H1 (cell line): ENCODE measurements around the gene ALG9. TPM values are rescaled to one million over a fixed set of nuclear protein-coding genes. Genes with fewer than 3 reads are reported as not detected.
A peak's percentile ranks its signal among the peaks of the same experiment; 100 is the strongest.

Experiments used
- CTCF ChIA-PET: fragments of 300-600 bp; sonication (Branson Sonifier 250); formaldehyde crosslinking; loops from one replicate; lab custom pipeline; 2021; ENCODE audit not compliant: partially characterized antibody; lab: Charles Lee
- POLR2A ChIA-PET: fragments of 300-600 bp; sonication (Branson Sonifier 250); formaldehyde crosslinking; loops from one replicate; lab custom pipeline; 2021; ENCODE audit warnings: inconsistent platforms; ENCODE audit not compliant: partially characterized antibody; lab: Charles Lee
- DNase-seq, 2 experiments: peaks; one replicate each; pipeline versions ENCODE4 v3.0.0 to v3.0.0-alpha.2; 2010 to 2022; ENCODE audit warnings: low spot score in 2 of 2, low read depth in 1 of 2, mixed read lengths in 1 of 2
- FAIRE-seq: peaks from 2 replicates; lab custom pipeline; 2011; peaks lifted over from hg19 to GRCh38; lab: Jason Lieb, UNC
- H2AFZ ChIP-seq: 2 replicates; pipeline ENCODE4 v1.8.1; 2012; ENCODE audit warnings: low read length, inconsistent platforms
- H2AK5ac ChIP-seq: 2 replicates; pipeline ENCODE4 v1.6.1; 2013; ENCODE audit warnings: low read depth, low read length
- H2BK120ac ChIP-seq: replicated peaks from 2 replicates; pipeline ENCODE3; 2013; ENCODE audit warnings: low read depth, low read length, inconsistent platforms
- H2BK12ac ChIP-seq: 2 replicates; pipeline ENCODE4 v1.6.1; 2013; ENCODE audit warnings: low read depth, low read length
- H2BK15ac ChIP-seq: 2 replicates; pipeline ENCODE4 v1.6.1; 2013; ENCODE audit warnings: low read length
- H2BK20ac ChIP-seq: 2 replicates; pipeline ENCODE4 v1.6.1; 2013; ENCODE audit warnings: low read length
- H2BK5ac ChIP-seq: 2 replicates; pipeline ENCODE4 v1.6.1; 2013; ENCODE audit warnings: low read depth, low read length
- H3K14ac ChIP-seq: 2 replicates; pipeline ENCODE4 v1.6.1; 2013; ENCODE audit warnings: inconsistent platforms; ENCODE audit not compliant: insufficient read length
- H3K18ac ChIP-seq: 2 replicates; pipeline ENCODE4 v1.6.1; 2013; ENCODE audit warnings: low read length; ENCODE audit errors: extremely low read depth
- H3K23ac ChIP-seq: 2 replicates; pipeline ENCODE4 v1.6.1; 2013; ENCODE audit warnings: inconsistent platforms; ENCODE audit not compliant: insufficient read length
- H3K23me2 ChIP-seq: 2 replicates; pipeline ENCODE4 v1.6.1; 2013; ENCODE audit warnings: low read depth, low read length
- H3K27ac ChIP-seq: 2 replicates; pipeline ENCODE4 v1.6.1; 2011; ENCODE audit warnings: low read depth, low read length, inconsistent platforms
- H3K27me3 ChIP-seq, 4 experiments: replicated peaks in 1 of 4; 1 replicate in 1 of 4; 2 replicates in 3 of 4; pipeline versions ENCODE4 v1.6.1 to v1.8.1; 2011 to 2013; ENCODE audit warnings: low read length in 3 of 4, mild to moderate bottlenecking in 3 of 4, inconsistent platforms in 2 of 4, mixed read lengths in 2 of 4, moderate library complexity in 1 of 4; ENCODE audit not compliant: control insufficient read depth in 3 of 4, insufficient read depth in 3 of 4; ENCODE audit errors: extremely low read depth in 1 of 4
- H3K36me3 ChIP-seq, 4 experiments: 2 replicates each; pipeline versions ENCODE4 v1.6.1 to v1.8.1; 2011 to 2013; ENCODE audit warnings: mild to moderate bottlenecking in 4 of 4, low read length in 3 of 4, moderate library complexity in 2 of 4, control low read depth in 1 of 4, inconsistent platforms in 1 of 4; ENCODE audit not compliant: insufficient read depth in 4 of 4, control insufficient read depth in 2 of 4
- H3K4ac ChIP-seq: replicated peaks from 2 replicates; pipeline ENCODE3; 2013; ENCODE audit warnings: low read length, low read depth, mixed read lengths, inconsistent platforms; ENCODE audit not compliant: insufficient read length
- H3K4me1 ChIP-seq, 4 experiments: replicated peaks in 1 of 4; 1 replicate in 1 of 4; 2 replicates in 3 of 4; pipeline versions ENCODE4 v1.6.1 to v1.8.1; 2011 to 2013; ENCODE audit warnings: low read length in 3 of 4, inconsistent platforms in 2 of 4, mixed read lengths in 1 of 4; ENCODE audit not compliant: insufficient read depth in 4 of 4, control insufficient read depth in 3 of 4
- H3K4me2 ChIP-seq, 2 experiments: 2 replicates each; pipeline versions ENCODE4 v1.6.1 to v1.8.1; 2011 to 2013; ENCODE audit warnings: low read depth in 2 of 2, low read length in 2 of 2, control low read depth in 1 of 2, inconsistent platforms in 1 of 2, mild to moderate bottlenecking in 1 of 2; ENCODE audit not compliant: insufficient read depth in 1 of 2
- H3K4me3 ChIP-seq, 4 experiments: fragments of 200-600, 300-600 bp in 1 of 4; sonication (generic), shearing (Covaris generic), sonication (Bioruptor Twin) in 1 of 4; 2 replicates each; pipeline versions ENCODE4 v1.5.1 to v1.8.1; 2011 to 2016; ENCODE audit warnings: low read length in 4 of 4, low read depth in 3 of 4, control low read depth in 2 of 4, inconsistent platforms in 2 of 4, mild to moderate bottlenecking in 2 of 4, mixed read lengths in 1 of 4, moderate library complexity in 1 of 4; ENCODE audit not compliant: insufficient read depth in 2 of 4; ENCODE audit errors: extremely low read depth in 1 of 4
- H3K56ac ChIP-seq: replicated peaks from 2 replicates; pipeline ENCODE3; 2013; ENCODE audit warnings: low read depth, mild to moderate bottlenecking, mixed read lengths, low read length, inconsistent platforms; ENCODE audit not compliant: insufficient read length
- H3K79me1 ChIP-seq: 2 replicates; pipeline ENCODE4 v1.6.1; 2013; ENCODE audit warnings: low read depth, low read length, control low read depth
- H3K79me2 ChIP-seq, 2 experiments: 2 replicates each; pipeline versions ENCODE4 v1.6.1 to v1.8.1; 2012 to 2013; ENCODE audit warnings: low read length in 2 of 2, mild to moderate bottlenecking in 2 of 2, inconsistent platforms in 1 of 2; ENCODE audit not compliant: insufficient read depth in 2 of 2, control insufficient read depth in 1 of 2
- H3K9ac ChIP-seq, 4 experiments: replicated peaks in 1 of 4; 1 replicate in 1 of 4; 2 replicates in 3 of 4; pipeline versions ENCODE4 v1.6.1 to v1.8.1; 2011 to 2013; ENCODE audit warnings: low read depth in 3 of 4, low read length in 3 of 4, control low read depth in 2 of 4, mild to moderate bottlenecking in 2 of 4, moderate library complexity in 2 of 4, inconsistent platforms in 1 of 4; ENCODE audit errors: extremely low read depth in 1 of 4
- H3K9me3 ChIP-seq, 2 experiments: 2 replicates each; pipeline versions ENCODE4 v1.6.1 to v1.8.1; 2012 to 2013; ENCODE audit warnings: mild to moderate bottlenecking in 2 of 2, moderate library complexity in 2 of 2, control low read depth in 1 of 2, inconsistent platforms in 1 of 2, low read depth in 1 of 2, low read length in 1 of 2, mixed read lengths in 1 of 2; ENCODE audit not compliant: insufficient read depth in 2 of 2
- H4K20me1 ChIP-seq, 2 experiments: replicated peaks in 1 of 2; 2 replicates each; pipeline versions ENCODE3 to v1.8.1; 2011 to 2013; ENCODE audit warnings: inconsistent platforms in 2 of 2, low read length in 2 of 2, mild to moderate bottlenecking in 1 of 2; ENCODE audit not compliant: insufficient read depth in 2 of 2, control insufficient read depth in 1 of 2
- H4K5ac ChIP-seq: 2 replicates; pipeline ENCODE4 v1.6.1; 2013; ENCODE audit warnings: low read length, low read depth, mixed read lengths, inconsistent platforms; ENCODE audit not compliant: insufficient read length
- H4K8ac ChIP-seq: 2 replicates; pipeline ENCODE4 v1.8.0; 2013; ENCODE audit warnings: mild to moderate bottlenecking, moderate library complexity, low read length, inconsistent platforms; ENCODE audit not compliant: insufficient read depth; ENCODE audit errors: extremely low read depth
- H4K91ac ChIP-seq: replicated peaks from 2 replicates; pipeline ENCODE3; 2013; ENCODE audit warnings: low read length, mixed read lengths, inconsistent platforms; ENCODE audit not compliant: insufficient read length
- ATF2 ChIP-seq: IDR thresholded peaks from 2 replicates; pipeline ENCODE4 v1.6.1; 2012; ENCODE audit warnings: low read length, inconsistent platforms
- CREB1 ChIP-seq: IDR thresholded peaks from 2 replicates; pipeline ENCODE4 v1.6.1; 2012; ENCODE audit warnings: inconsistent platforms
- FOSL1 ChIP-seq: IDR thresholded peaks from 2 replicates; pipeline ENCODE4 v1.6.1; 2011; ENCODE audit warnings: mild to moderate bottlenecking, low read depth, low read length, moderate library complexity; ENCODE audit not compliant: insufficient read depth
- GTF2F1 ChIP-seq: IDR thresholded peaks from 2 replicates; pipeline ENCODE4 v1.6.1; 2012; ENCODE audit warnings: low read depth, low read length, improper control_type of control experiment, borderline replicate concordance
- KDM4A ChIP-seq: IDR thresholded peaks from one replicate; pipeline ENCODE4 v1.7.1; 2012; ENCODE audit warnings: low read depth, mild to moderate bottlenecking, moderate library complexity, low read length, inconsistent platforms; ENCODE audit not compliant: severe bottlenecking
- KDM5A ChIP-seq: fragments of 200-600 bp; IDR thresholded peaks from 2 replicates; pipeline ENCODE4 v1.7.1; 2012; ENCODE audit warnings: mild to moderate bottlenecking, low read length, inconsistent platforms, mixed read lengths
- SP1 ChIP-seq: IDR thresholded peaks from 2 replicates; pipeline ENCODE4 v1.6.1; 2011; ENCODE audit warnings: low read depth, low read length
- TAF7 ChIP-seq: optimal IDR thresholded peaks from 2 replicates; pipeline ENCODE3; 2011; ENCODE audit warnings: low read depth, mild to moderate bottlenecking, inconsistent platforms, low read length, moderate library complexity, borderline replicate concordance
- TEAD4 ChIP-seq: IDR thresholded peaks from 2 replicates; pipeline ENCODE4 v1.6.1; 2012; ENCODE audit warnings: low read depth, low read length, inconsistent platforms, mixed read lengths
- WGBS, 2 experiments: shearing (Covaris generic) in 1 of 2; methylation state at CpG; one replicate each; pipeline versions ENCODE4 v1.1.6 to v1.1.7; 2013 to 2015; ENCODE audit warnings: low lambda C conversion rate in 2 of 2, mixed read lengths in 2 of 2, inconsistent platforms in 1 of 2, low coverage in 1 of 2, missing lambda C conversion rate in 1 of 2; ENCODE audit not compliant: insufficient replicate concordance in 2 of 2, insufficient coverage in 1 of 2, insufficient read length in 1 of 2; ENCODE audit errors: extremely low coverage in 1 of 2, missing lambda C conversion rate in 1 of 2; 5-methylcytosine and 5-hydroxymethylcytosine counted together
- polyA plus RNA-seq, 7 experiments: library from polyadenylated mRNA; depleted of rRNA in 3 of 7; stranded (reverse) in 5 of 7; unstranded in 2 of 7; fragments of >200 nt in 5 of 7; fragments of 200-250 nt in 2 of 7; gene quantifications; 1 replicate in 5 of 7; 2 replicates in 1 of 7; 4 replicates in 1 of 7; pipeline versions ENCODE4 v1.2.1 to v1.2.3, GENCODE V29; 2011 to 2013; ENCODE audit warnings: missing spikeins in 2 of 7, mixed read lengths in 2 of 7
- total RNA-seq: library from RNA; stranded (reverse); fragmentation: NEBNext Ultra II Directional; extraction: Animal tissue kit (Norgen Biotek cat#: 25700); gene quantifications from 2 replicates; pipeline ENCODE4 v1.2.1, GENCODE V29; 2021

The ALG9 gene
- total and polyA plus RNA-seq, 2 of the 8 experiments (the other 6 are each of a cell fraction or from before 2014, with no cell fraction given): 23.5 to 24.5 TPM

- H2AFZ ChIP-seq: peak within 1 kb of the TSS; percentile 94
- peaks cover 0 to 6% (median 4%) of the 10 kb centered on the region in 4 experiments; a peak in 5 of 7 replicates for H3K4me1 ChIP-seq
- ChIA-PET POLR2A (interaction anchor here (0.8 to 1.4 kb wide), 5 partner anchors 19 to 64 kb away, joined by 3 to 4 read pairs (median 3); no protein-coding TSS in a partner anchor), CTCF (interaction anchor here (0.6 to 1.6 kb wide), 8 partner anchors 8 to 64 kb away, joined by 3 to 8 read pairs (median 4); no protein-coding TSS in a partner anchor)
- peak within 1 kb of the TSS; percentile 26; the same call in 1 of the 2 replicates for H3K27ac ChIP-seq
- H4K91ac ChIP-seq: peak within 1 kb of the TSS; percentile 10
- H3K36me3 ChIP-seq: no peaks in the 10 kb centered on the region
- no peaks in the 10 kb centered on the region for H3K27me3 ChIP-seq
- FAIRE-seq (peak; percentile 39), DNase-seq (peak; percentile 49 to 69)
- H3K4ac ChIP-seq: no peak within 1 kb of the TSS
- peak within 1 kb of the TSS; percentile 80; the same call in 1 of the 2 replicates for H3K18ac ChIP-seq
- peak within 1 kb of the TSS; percentile 72 for H2BK12ac ChIP-seq
- H3K23ac ChIP-seq: no peak within 1 kb of the TSS
- no peaks in the 10 kb centered on the region for H3K23me2 ChIP-seq
- peak within 1 kb of the TSS; percentile 47; the same call in 1 of the 2 replicates for H2AK5ac ChIP-seq
- H2BK15ac ChIP-seq: peak within 1 kb of the TSS; percentile 76; the same call in 1 of the 2 replicates
- no peaks in the 10 kb centered on the region for H3K79me1 ChIP-seq
- no peak within 1 kb of the TSS for H4K8ac ChIP-seq
- peak within 1 kb of the TSS; percentile 4 for H4K5ac ChIP-seq
- H3K9me3 ChIP-seq: no peaks in the 10 kb centered on the region
- no peak within 1 kb of the TSS for H3K56ac ChIP-seq
- WGBS, 2 experiments: 53% methylated on average over 19 of the region's 19 CpGs; no CpG with 5 or more reads in 1 of the 2 experiments
- no peak within 1 kb of the TSS for H3K9ac ChIP-seq
- H2BK5ac ChIP-seq: no peak within 1 kb of the TSS; the same call in 1 of the 2 replicates
- peak within 1 kb of the TSS; percentile 40; the same call in 1 of the 2 replicates for H2BK20ac ChIP-seq
- peak within 1 kb of the TSS; percentile 43 to 52 for H3K4me2 ChIP-seq
- H2BK120ac ChIP-seq: peak within 1 kb of the TSS; percentile 82
- no peaks in the 10 kb centered on the region for H4K20me1 ChIP-seq
- H3K79me2 ChIP-seq: no peaks in the 10 kb centered on the region
- peak within 1 kb of the TSS; percentile 7 to 41 (median 20); a peak in 3 of 8 replicates for H3K4me3 ChIP-seq
- no peak within 1 kb of the TSS for H3K14ac ChIP-seq
- TF ChIP-seq KDM4A: no peak
- TF ChIP-seq SP1: peak; percentile 54; the same call in 1 of the 2 replicates
- no peak for TF ChIP-seq FOSL1
- TF ChIP-seq KDM5A: no peak
- TF ChIP-seq ATF2: no peak
- TF ChIP-seq GTF2F1: 0 out of 2 replicates have a peak, but pooled peaks have one; percentile 20
- no peak for TF ChIP-seq TEAD4
- no peak for TF ChIP-seq TAF7
- TF ChIP-seq CREB1: no peak
These were observed 47.2 kb upstream of the ALG9 start, which contains the start of gene C11orf52 for GRCh38 chr11:111918390-111919256. Gene C11orf52 (plus strand): TSS chr11:111918913. CDS start chr11:111918973, 60 bp downstream.
